ENCODE measurements around the gene TOMM70. TPM values are rescaled to one million over a fixed set of nuclear protein-coding genes. Genes with fewer than 3 reads are reported as not detected.

Gene TOMM70
- polyA plus RNA-seq, 1 donor (not counting 4 experiments of a cell fraction or from before 2014, with no cell fraction given): 40.8 TPM

- peaks cover 16% of the 10 kb centered on the region for H3K4me1 ChIP-seq (ENCODE audit: control insufficient read depth, extremely low read depth, insufficient read depth, low read length)
- H3K27ac ChIP-seq (ENCODE audit: control insufficient read depth, insufficient read depth, low read length): no peak overlapping the region
- dilution Hi-C loops (cut with MboI; ENCODE audit: extremely low pct_ligation_motif_present, low sequenced_read_pairs): no loop called here
- no peaks in the 10 kb centered on the region for H3K9me1 ChIP-seq (ENCODE audit: control insufficient read depth, extremely low read depth, insufficient read depth, low read length)
- no peaks in the 10 kb centered on the region for H3K27me3 ChIP-seq (ENCODE audit: control insufficient read depth, extremely low read depth, insufficient read depth, low read length)
- H2AFZ ChIP-seq (ENCODE audit: control insufficient read depth, low read length): no peak overlapping the region
- no peak overlapping the region for H3K4me2 ChIP-seq (ENCODE audit: control insufficient read depth, extremely low read depth, insufficient read depth, low read depth, low read length)
- no peaks in the 10 kb centered on the region for H3K9me3 ChIP-seq (ENCODE audit: control insufficient read depth, low read depth, low read length)
- no peak overlapping the region for H3K9ac ChIP-seq (ENCODE audit: control insufficient read depth, extremely low read depth, insufficient read depth, low read length)
- TF ChIP-seq EZH2 (IDR thresholded peaks at IDR 0.05; ENCODE audit: low read length) (no peak), CTCF (optimal IDR thresholded peaks at IDR 0.05 in 1 of 3, IDR thresholded peaks at IDR 0.05 in 1 of 3, conservative IDR thresholded peaks at IDR 0.05 in 1 of 3; ENCODE audit: extremely low read depth in 1 of 3, insufficient read depth in 2 of 3, low read length in 3 of 3) (no peak)
- no peak overlapping the region for H3K4me3 ChIP-seq (ENCODE audit: control insufficient read depth in 2 of 3, extremely low read depth in 1 of 3, insufficient read depth in 2 of 3, low read depth in 1 of 3, low read length in 3 of 3)
- FAIRE-seq: no peak
- no peaks in the 10 kb centered on the region for H4K20me1 ChIP-seq (ENCODE audit: control insufficient read depth, extremely low read depth, insufficient read depth, low read length)
- DNase-seq (ENCODE audit: low read depth, low spot score): no peak
- no peaks in the 10 kb centered on the region for H3K79me2 ChIP-seq (ENCODE audit: control insufficient read depth, insufficient read depth, low read length)
- no peaks in the 10 kb centered on the region for H3K36me3 ChIP-seq (ENCODE audit: control insufficient read depth in 2 of 2, extremely low read depth in 1 of 2, insufficient read depth in 2 of 2, low read length in 2 of 2)
These were observed 28.4 kb upstream of the TOMM70 start for GRCh38 chr3:100429187-100429716.

GRCh38 chr3:100427699-100428098 is 26.8 kb upstream of the TOMM70 start:
- no peaks in the 10 kb centered on the region for H3K79me2 ChIP-seq (ENCODE audit: control insufficient read depth, insufficient read depth, low read length)
- H4K20me1 ChIP-seq (ENCODE audit: control insufficient read depth, extremely low read depth, insufficient read depth, low read length): no peaks in the 10 kb centered on the region
- no peaks in the 10 kb centered on the region for H3K9me3 ChIP-seq (ENCODE audit: control insufficient read depth, low read depth, low read length)
- no peaks in the 10 kb centered on the region for H3K9me1 ChIP-seq (ENCODE audit: control insufficient read depth, extremely low read depth, insufficient read depth, low read length)
- DNase-seq (ENCODE audit: low read depth, low spot score) (no peak), FAIRE-seq (no peak)
- peaks cover 16% of the 10 kb centered on the region for H3K4me1 ChIP-seq (ENCODE audit: control insufficient read depth, extremely low read depth, insufficient read depth, low read length)
- no peaks in the 10 kb centered on the region for H3K27me3 ChIP-seq (ENCODE audit: control insufficient read depth, extremely low read depth, insufficient read depth, low read length)
- H3K4me3 ChIP-seq (ENCODE audit: control insufficient read depth in 2 of 3, extremely low read depth in 1 of 3, insufficient read depth in 2 of 3, low read depth in 1 of 3, low read length in 3 of 3): no peak overlapping the region
- no peaks in the 10 kb centered on the region for H3K36me3 ChIP-seq (ENCODE audit: control insufficient read depth in 2 of 2, extremely low read depth in 1 of 2, insufficient read depth in 2 of 2, low read length in 2 of 2)
- H3K4me2 ChIP-seq (ENCODE audit: control insufficient read depth, extremely low read depth, insufficient read depth, low read depth, low read length): no peak overlapping the region
- H2AFZ ChIP-seq (ENCODE audit: control insufficient read depth, low read length): no peak overlapping the region
- no peak overlapping the region for H3K9ac ChIP-seq (ENCODE audit: control insufficient read depth, extremely low read depth, insufficient read depth, low read length)
- no peak overlapping the region for H3K27ac ChIP-seq (ENCODE audit: control insufficient read depth, insufficient read depth, low read length)
- TF ChIP-seq EZH2 (IDR thresholded peaks at IDR 0.05; ENCODE audit: low read length) (no peak), CTCF (optimal IDR thresholded peaks at IDR 0.05 in 1 of 3, IDR thresholded peaks at IDR 0.05 in 1 of 3, conservative IDR thresholded peaks at IDR 0.05 in 1 of 3; ENCODE audit: extremely low read depth in 1 of 3, insufficient read depth in 2 of 3, low read length in 3 of 3) (no peak)
- dilution Hi-C loops (cut with MboI; ENCODE audit: extremely low pct_ligation_motif_present, low sequenced_read_pairs): no loop called here
